Lung (tissue), 12 donors: Measurements from ENCODE around the gene SLC49A4. TPM values are rescaled to one million over a fixed set of nuclear protein-coding genes. Genes with fewer than 3 reads are reported as not detected.

Experiments
- ATAC-seq: fragments of 200-7000 bp; cut with Tn5 transposase; one replicate; pipeline ENCODE4 v1.9.1; 2020; ENCODE audit warnings: moderate number of reproducible peaks; ENCODE audit not compliant: insufficient read depth, low FRiP score
- DNase-seq, 3 donors: peaks; one replicate each; pipeline ENCODE4 v3.0.0-alpha.2; 2013 to 2017
- H3K27ac ChIP-seq, 2 donors: one replicate each; pipeline ENCODE4 v1.5.1; 2013; ENCODE audit warnings: mild to moderate bottlenecking in 2 of 2, moderate library complexity in 2 of 2, control low read depth in 1 of 2, inconsistent platforms in 1 of 2, low read depth in 1 of 2, low read length in 1 of 2
- H3K27me3 ChIP-seq, 3 donors: one replicate each; pipeline ENCODE4 v1.5.1; 2013; ENCODE audit warnings: low read length in 2 of 3; ENCODE audit not compliant: control insufficient read depth in 3 of 3, insufficient read depth in 3 of 3
- H3K36me3 ChIP-seq, 4 donors: one replicate each; pipeline ENCODE4 v1.5.1; 2013; ENCODE audit warnings: low read length in 4 of 4, mild to moderate bottlenecking in 1 of 4, moderate library complexity in 1 of 4; ENCODE audit not compliant: control insufficient read depth in 4 of 4, insufficient read depth in 4 of 4
- H3K4me1 ChIP-seq, 5 donors: one replicate each; pipeline ENCODE4 v1.5.1; 2013; ENCODE audit warnings: low read length in 5 of 5, mild to moderate bottlenecking in 2 of 5, moderate library complexity in 1 of 5; ENCODE audit not compliant: control insufficient read depth in 5 of 5, insufficient read depth in 5 of 5
- H3K4me3 ChIP-seq: one replicate; pipeline ENCODE4 v1.5.1; 2013; ENCODE audit warnings: mild to moderate bottlenecking, control low read depth, moderate library complexity
- H3K9ac ChIP-seq, 2 donors: one replicate each; pipeline ENCODE4 v1.5.1; 2013; ENCODE audit warnings: low read length in 2 of 2, control low read depth in 1 of 2; ENCODE audit not compliant: insufficient read depth in 1 of 2
- H3K9me3 ChIP-seq, 4 donors: one replicate each; pipeline ENCODE4 v1.5.1; 2013; ENCODE audit warnings: low read length in 3 of 4, mild to moderate bottlenecking in 1 of 4, moderate library complexity in 1 of 4; ENCODE audit not compliant: control insufficient read depth in 4 of 4, insufficient read depth in 3 of 4
- CTCF ChIP-seq: IDR thresholded peaks from 2 replicates; pipeline ENCODE4 v1.5.1; 2012; ENCODE audit warnings: mild to moderate bottlenecking; ENCODE audit errors: control extremely low read depth, extremely low read depth
- polyA plus RNA-seq, 2 donors: library from polyadenylated mRNA; stranded (reverse); fragments of 200-250 nt; gene quantifications; one replicate each; pipeline ENCODE4 v1.2.1, GENCODE V29; 2013
- total RNA-seq, 2 donors: library from RNA; depleted of rRNA in 1 of 2; stranded (reverse); fragments of >200 nt in 1 of 2; gene quantifications; one replicate each; pipeline ENCODE4 v1.2.1, GENCODE V29; 2014 to 2021
- donor health status: control.
- donor health status: control.
- donor health status: Bipolar disorder and iron deficiency.
- donor health status: healthy.
- donor health status: DM: yes; HTN: yes; CAD: no.

SLC49A4 gene
- total and polyA plus RNA-seq, 4 donors = 3.9 to 24.4 (median 9.9) TPM

GRCh38 chr3:122862381-122862780 lies 67.5 kb downstream of the SLC49A4 start:
- TF ChIP-seq CTCF = no peak
- Histone ChIP-seq H3K36me3 (peaks cover 5 to 12% (median 6%) of the 10 kb centered on the region in 4 donors), H3K4me1 (no peaks in the 10 kb centered on the region)

GRCh38 chr3:122864498-122864897 lies 69.6 kb downstream of the SLC49A4 start:
- H3K36me3 ChIP-seq = peaks cover 5 to 12% (median 6%) of the 10 kb centered on the region in 4 donors
- TF ChIP-seq CTCF = no peak
- H3K9me3 ChIP-seq = no peaks in the 10 kb centered on the region
- H3K27me3 ChIP-seq = no peaks in the 10 kb centered on the region
- ATAC-seq (no peak), DNase-seq (no peak)
- no peak overlapping the region for H3K9ac ChIP-seq
- H3K27ac ChIP-seq = no peak overlapping the region
- no peaks in the 10 kb centered on the region for H3K4me1 ChIP-seq
- H3K4me3 ChIP-seq = no peak overlapping the region

More at GRCh38 chr3:122862381-122862780, 67.5 kb downstream of the SLC49A4 start:
- Histone ChIP-seq H3K9me3 (no peaks in the 10 kb centered on the region), H3K4me3 (no peak overlapping the region), H3K27ac (no peak overlapping the region), H3K27me3 (no peaks in the 10 kb centered on the region), H3K9ac (no peak overlapping the region)
- DNase-seq (no peak), ATAC-seq (no peak)

GRCh38 chr3:122868322-122868721 lies 73.5 kb downstream of the SLC49A4 start:
- no peak for ATAC-seq
- no peak overlapping the region for H3K9ac ChIP-seq
- H3K27ac ChIP-seq = no peak overlapping the region
- no peaks in the 10 kb centered on the region for H3K27me3 ChIP-seq
- H3K9me3 ChIP-seq = no peaks in the 10 kb centered on the region
- TF ChIP-seq CTCF = no peak
- H3K4me3 ChIP-seq = no peak overlapping the region
- DNase-seq = no peak
- peaks cover under 1 to 9% (median 5%) of the 10 kb centered on the region in 4 donors for H3K36me3 ChIP-seq
- H3K4me1 ChIP-seq = no peaks in the 10 kb centered on the region
